Kidney (tissue), 14 donors: ENCODE data around the gene CCDC86. TPM values are rescaled to one million over a fixed set of nuclear protein-coding genes. Genes with fewer than 3 reads are reported as not detected.

Experiments
- DNase-seq, 5 donors: peaks; one replicate each; pipeline ENCODE4 v3.0.0-alpha.2; 2013 to 2020
- FAIRE-seq: peaks from 2 replicates; lab custom pipeline; 2012; peaks lifted over from hg19 to GRCh38; lab: Jason Lieb, UNC
- H3K27ac ChIP-seq, 2 donors: one replicate each; pipeline ENCODE4 v1.7.0; 2013; ENCODE audit warnings: low read depth in 2 of 2, low read length in 2 of 2, inconsistent platforms in 1 of 2
- H3K27me3 ChIP-seq: one replicate; pipeline ENCODE4 v1.7.1; 2013; ENCODE audit warnings: low read length, inconsistent platforms; ENCODE audit not compliant: control insufficient read depth, insufficient read depth
- H3K36me3 ChIP-seq, 3 donors: one replicate each; pipeline versions ENCODE4 v1.7.0 to v1.7.1; 2013; ENCODE audit warnings: low read length in 3 of 3, control low read depth in 1 of 3, inconsistent platforms in 1 of 3; ENCODE audit not compliant: insufficient read depth in 3 of 3, control insufficient read depth in 2 of 3
- H3K4me1 ChIP-seq, 3 donors: one replicate each; pipeline versions ENCODE4 v1.7.0 to v1.7.1; 2013; ENCODE audit warnings: low read length in 3 of 3, inconsistent platforms in 1 of 3, low read depth in 1 of 3; ENCODE audit not compliant: control insufficient read depth in 2 of 3, insufficient read depth in 2 of 3
- H3K4me3 ChIP-seq, 3 donors: one replicate each; pipeline versions ENCODE4 v1.7.0 to v1.8.1; 2013; ENCODE audit warnings: low read length in 3 of 3, control low read depth in 1 of 3, inconsistent platforms in 1 of 3
- H3K9ac ChIP-seq, 3 donors: one replicate each; pipeline versions ENCODE4 v1.7.0 to v1.7.1; 2013; ENCODE audit warnings: low read length in 3 of 3, control low read depth in 1 of 3, inconsistent platforms in 1 of 3
- H3K9me3 ChIP-seq, 3 donors: one replicate each; pipeline versions ENCODE4 v1.7.0 to v1.7.1; 2013; ENCODE audit warnings: low read length in 3 of 3, control low read depth in 1 of 3, inconsistent platforms in 1 of 3; ENCODE audit not compliant: control insufficient read depth in 2 of 3, insufficient read depth in 1 of 3
- CTCF ChIP-seq: IDR thresholded peaks from 3 replicates; pipeline ENCODE4 v1.5.1; 2012; ENCODE audit warnings: mild to moderate bottlenecking, moderate library complexity, borderline replicate concordance; ENCODE audit not compliant: insufficient read depth; ENCODE audit errors: extremely low read depth
- intact Hi-C: fragments of 100-400 bp; cut with DNase I; formaldehyde crosslinking; loops from one replicate; pipeline ENCODE4 v1.11.1; 2022
- polyA plus RNA-seq: library from polyadenylated mRNA; stranded (reverse); fragments of 350-450 nt; fragmentation: Illumina TruSeq; extraction: RNeasy Lipid Tissue Mini Kit (QIAGEN cat#74804); gene quantifications from one replicate; pipeline ENCODE4 v1.2.3, GENCODE V29; 2014; ENCODE audit warnings: low read depth, low replicate concordance; ENCODE audit not compliant: insufficient read depth
- total RNA-seq: library from RNA; stranded (reverse); fragmentation: NEBNext Ultra II Directional; extraction: Animal tissue kit (Norgen Biotek cat#: 25700); gene quantifications from one replicate; pipeline ENCODE4 v1.2.1, GENCODE V29; 2021
- donor health status: control.
- donor health status: control.
- donor health status: control.
- donor health status: control.
- donor health status: control.
- donor health status: DM: yes; HTN: yes; CAD: no.
- donor health status: Normal renal cell carcinoma (clear cell type).

The CCDC86 gene
- total and polyA plus RNA-seq, 2 donors from 2014 or later, result 15.9 to 18.9 TPM

GRCh38 chr11:60873533-60873932, 31.6 kb downstream of the CCDC86 start:
- H3K4me1 ChIP-seq, result no peaks in the 10 kb centered on the region
- no peaks in the 10 kb centered on the region for H3K9me3 ChIP-seq
- H3K4me3 ChIP-seq, result no peak overlapping the region
- intact Hi-C loops, result no loop called here
- FAIRE-seq, result no peak
- H3K9ac ChIP-seq, result no peak overlapping the region
- H3K27me3 ChIP-seq, result no peaks in the 10 kb centered on the region
- peak in 1 of 5 donors; percentile 23 for DNase-seq
- TF ChIP-seq CTCF, result no peak
- H3K27ac ChIP-seq, result no peak overlapping the region
- H3K36me3 ChIP-seq, result no peaks in the 10 kb centered on the region

- H3K27ac ChIP-seq, result no peak overlapping the region
- no peak overlapping the region for H3K4me3 ChIP-seq
- TF ChIP-seq CTCF, result no peak
- H3K36me3 ChIP-seq, result no peaks in the 10 kb centered on the region
- FAIRE-seq, result no peak
- no peaks in the 10 kb centered on the region for H3K27me3 ChIP-seq
- peak in 1 of 5 donors; percentile 28 for DNase-seq
- intact Hi-C loops, result no loop called here
- H3K9ac ChIP-seq, result no peak overlapping the region
- no peaks in the 10 kb centered on the region for H3K9me3 ChIP-seq
- H3K4me1 ChIP-seq, result no peaks in the 10 kb centered on the region
These were observed 32.8 kb downstream of the CCDC86 start for GRCh38 chr11:60874421-60875365.

GRCh38 chr11:60875366-60876167, 33.7 kb downstream of the CCDC86 start:
- Histone ChIP-seq H3K36me3 (peaks cover 0 to 5% (median 0%) of the 10 kb centered on the region in 3 donors), H3K4me3 (no peak overlapping the region), H3K27me3 (no peaks in the 10 kb centered on the region), H3K27ac (no peak overlapping the region), H3K4me1 (no peaks in the 10 kb centered on the region), H3K9ac (no peak overlapping the region), H3K9me3 (no peaks in the 10 kb centered on the region)
- intact Hi-C loops, result no loop called here
- FAIRE-seq, result no peak
- no peak for TF ChIP-seq CTCF
- peak in 1 of 5 donors; percentile 22 for DNase-seq
